Adipocyte (in vitro differentiated cells): ENCODE measurements around the gene GPR143.
A peak's percentile ranks its signal among the peaks of the same experiment; 100 is the strongest.
"Not testable (repeated sequence)": the region's sequence is repeated elsewhere in the genome, so short reads cannot be mapped to it uniquely, and the experiment has no call there.

Experiments
- DNase-seq: peaks from one replicate; pipeline ENCODE4 v3.0.0-alpha.2; 2015; ENCODE audit warnings: low read depth
- H3K27me3 ChIP-seq: replicated peaks from 2 replicates; pipeline ENCODE4 v1.7.0; 2013; ENCODE audit warnings: mild to moderate bottlenecking, low read length, moderate library complexity; ENCODE audit not compliant: control insufficient read depth, insufficient read depth
- H3K36me3 ChIP-seq: 2 replicates; pipeline ENCODE4 v1.7.0; 2013; ENCODE audit warnings: low read length, mild to moderate bottlenecking, moderate library complexity; ENCODE audit not compliant: control insufficient read depth, insufficient read depth, severe bottlenecking
- H3K4me1 ChIP-seq: 2 replicates; pipeline ENCODE4 v1.7.0; 2013; ENCODE audit warnings: mild to moderate bottlenecking, low read length, moderate library complexity; ENCODE audit not compliant: control insufficient read depth, insufficient read depth
- H3K4me3 ChIP-seq: 2 replicates; pipeline ENCODE4 v1.7.0; 2013; ENCODE audit warnings: mild to moderate bottlenecking, low read length, moderate library complexity
- H3K9ac ChIP-seq: 2 replicates; pipeline ENCODE4 v1.7.0; 2013; ENCODE audit warnings: mild to moderate bottlenecking, low read length, moderate library complexity
- H3K9me3 ChIP-seq: 2 replicates; pipeline ENCODE4 v1.7.0; 2013; ENCODE audit warnings: mild to moderate bottlenecking, low read length, moderate library complexity; ENCODE audit not compliant: control insufficient read depth

Gene GPR143

DNA sequence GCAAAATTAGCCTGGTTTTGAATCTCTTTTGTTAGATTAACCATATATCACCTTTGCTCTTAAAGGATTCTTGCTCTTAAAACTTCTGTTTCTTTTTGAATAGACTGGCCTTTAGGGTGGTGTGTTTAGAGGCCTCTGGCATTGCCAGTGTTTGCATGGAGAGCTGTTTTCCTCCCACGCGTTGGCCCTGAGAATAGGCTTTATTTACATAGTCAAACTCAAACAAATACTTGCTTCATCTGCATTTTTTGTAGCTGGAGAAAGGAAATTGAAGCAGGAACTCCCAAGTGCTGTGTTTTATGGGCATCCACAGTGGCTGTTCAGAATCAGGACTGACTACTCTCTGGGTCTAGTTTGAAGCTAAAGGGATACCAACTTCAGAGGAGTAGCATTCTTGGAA is 23.3 kb upstream of the GPR143 start:
- Histone ChIP-seq H3K4me1 (no peaks in the 10 kb centered on the region), H3K9me3 (peaks cover 6% of the 10 kb centered on the region), H3K4me3 (no peak overlapping the region), H3K36me3 (no peaks in the 10 kb centered on the region), H3K9ac (no peak overlapping the region), H3K27me3 (peaks cover 38% of the 10 kb centered on the region)
- DNase-seq = peak; percentile 27

DNA sequence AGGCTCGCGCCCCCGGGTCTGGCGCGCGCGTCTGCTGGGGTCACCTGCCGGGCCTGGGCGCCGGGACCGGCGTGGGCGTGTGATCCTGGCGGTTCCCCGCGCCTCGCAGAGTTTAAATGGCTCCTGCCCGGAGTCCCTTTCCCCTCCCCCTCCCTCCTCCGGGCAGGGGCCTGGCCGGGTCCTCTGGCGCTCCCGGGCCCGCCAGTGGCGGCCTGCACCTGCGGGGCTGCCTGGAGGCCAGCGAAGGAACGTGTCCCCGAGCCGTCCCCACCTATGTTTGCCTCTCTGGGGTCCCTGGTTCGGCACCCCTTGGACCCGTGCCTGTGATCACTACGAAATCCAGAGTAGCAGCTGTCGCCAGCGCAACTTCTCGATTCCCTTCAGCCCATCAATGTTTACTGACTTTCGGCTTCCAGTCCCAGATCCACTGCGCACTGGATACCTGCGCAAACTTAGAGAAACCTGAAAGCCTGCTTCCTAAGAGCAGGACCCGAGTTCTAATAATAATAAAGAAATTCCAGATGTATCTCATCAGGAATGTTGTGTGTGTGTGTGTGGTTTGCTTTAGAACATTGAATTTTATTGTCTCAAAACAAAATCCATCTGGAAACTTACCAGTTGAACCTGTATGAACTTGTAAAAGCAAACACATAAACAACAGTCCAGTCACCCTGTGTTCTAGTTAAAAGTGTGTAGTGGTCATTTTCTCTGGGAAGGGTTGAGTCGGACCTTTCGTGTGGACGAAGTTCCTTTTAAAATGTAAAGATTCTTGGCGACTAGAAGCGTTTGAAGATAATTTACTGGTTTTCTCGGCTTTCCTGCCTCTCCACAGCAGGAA is 21.4 kb upstream of the GPR143 start:
- no peak for DNase-seq
- no peak overlapping the region for H3K9ac ChIP-seq
- H3K27me3 ChIP-seq = peaks cover 45% of the 10 kb centered on the region
- no peak overlapping the region for H3K4me3 ChIP-seq
- no peaks in the 10 kb centered on the region for H3K36me3 ChIP-seq
- no peaks in the 10 kb centered on the region for H3K4me1 ChIP-seq
- peaks cover 6% of the 10 kb centered on the region for H3K9me3 ChIP-seq

DNA sequence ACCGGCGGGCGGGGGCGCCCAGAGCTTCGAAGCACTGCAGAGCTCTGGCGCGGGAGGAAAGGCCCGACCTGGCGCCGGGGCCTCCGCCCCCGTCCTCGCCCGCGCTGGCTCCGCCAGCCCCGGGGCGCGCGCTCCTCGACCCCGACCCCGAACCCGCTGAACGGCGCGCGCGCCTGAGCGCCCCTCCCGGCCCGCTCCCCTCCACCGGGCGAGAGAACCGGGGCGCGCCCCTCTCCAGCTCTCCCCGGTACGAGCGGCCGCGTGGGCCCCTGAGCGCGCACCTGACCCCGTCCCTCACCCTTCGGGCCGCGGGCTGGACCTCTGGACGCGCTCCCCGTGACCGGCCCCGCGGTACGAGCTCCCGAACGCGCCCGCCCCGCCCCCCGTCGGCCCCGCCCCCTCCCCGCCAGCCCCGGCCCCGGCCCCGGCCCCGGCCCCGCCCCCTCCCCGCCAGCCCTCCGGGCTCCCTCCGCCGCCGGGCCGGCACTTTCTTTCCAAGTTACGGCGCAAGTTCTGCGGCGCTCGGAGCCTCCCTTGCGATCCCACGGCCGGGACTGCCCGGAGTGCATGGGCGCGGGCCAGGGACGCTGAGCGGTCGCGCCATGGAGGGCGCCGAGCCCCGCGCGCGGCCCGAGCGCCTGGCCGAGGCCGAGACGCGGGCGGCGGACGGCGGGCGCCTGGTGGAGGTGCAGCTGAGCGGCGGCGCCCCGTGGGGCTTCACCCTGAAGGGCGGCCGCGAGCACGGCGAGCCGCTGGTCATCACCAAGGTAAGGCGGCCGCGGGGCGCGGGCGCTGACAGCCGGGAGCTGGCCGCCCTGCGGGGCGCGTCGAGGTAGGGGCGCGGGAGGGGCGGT is 20.5 kb upstream of the GPR143 start, which contains the start of gene SHROOM2:
Gene SHROOM2, plus strand, starts transcription at position 486 of the 854 bp plus-strand sequence. Its CDS starts 117 bp downstream, at position 603.
- Histone ChIP-seq H3K36me3 (no peaks in the 10 kb centered on the region), H3K9me3 (peaks cover 6% of the 10 kb centered on the region), H3K4me1 (no peaks in the 10 kb centered on the region), H3K9ac (no peak within 1 kb of the TSS), H3K27me3 (peaks cover 45% of the 10 kb centered on the region), H3K4me3 (no peak within 1 kb of the TSS)
- peak; percentile 34 for DNase-seq

DNA sequence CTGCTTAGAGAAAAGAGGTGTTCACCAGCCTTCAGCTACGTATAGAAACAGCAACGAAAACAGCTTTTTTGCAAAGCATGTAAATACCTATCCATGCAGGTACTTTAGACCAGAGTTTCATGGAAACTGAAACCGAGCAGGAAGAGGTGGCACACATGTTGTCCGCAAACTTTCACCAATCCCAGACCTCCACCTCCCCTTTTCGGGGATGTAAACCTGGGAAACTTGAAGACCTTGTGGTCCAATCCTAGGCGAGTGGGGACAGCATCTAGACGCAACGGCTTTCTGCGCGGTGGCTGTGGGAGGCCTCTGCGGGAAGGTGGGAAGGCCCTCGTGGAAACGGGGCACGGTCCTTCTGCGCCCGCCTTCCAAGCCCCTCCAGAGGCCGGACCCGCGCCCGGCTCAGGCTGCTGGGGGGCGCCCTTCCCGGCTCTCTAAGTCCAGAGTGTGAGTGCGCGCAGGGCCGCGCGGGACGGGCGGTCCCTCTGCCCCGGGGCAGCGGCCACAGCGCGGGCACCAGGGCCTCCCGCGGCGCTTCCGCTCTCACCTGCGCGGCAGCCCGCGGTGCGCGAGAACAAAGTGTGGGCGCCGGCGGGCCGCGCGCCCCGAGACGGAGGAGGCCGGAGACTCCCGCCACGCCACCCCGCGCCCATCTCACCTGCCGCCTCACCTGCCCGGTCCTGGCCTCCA is 19.8 kb upstream of the GPR143 start:
- Histone ChIP-seq H3K36me3 (no peaks in the 10 kb centered on the region), H3K9me3 (peaks cover 6% of the 10 kb centered on the region), H3K27me3 (peaks cover 41% of the 10 kb centered on the region), H3K4me3 (no peak overlapping the region), H3K4me1 (no peaks in the 10 kb centered on the region), H3K9ac (no peak overlapping the region)
- no peak for DNase-seq

DNA sequence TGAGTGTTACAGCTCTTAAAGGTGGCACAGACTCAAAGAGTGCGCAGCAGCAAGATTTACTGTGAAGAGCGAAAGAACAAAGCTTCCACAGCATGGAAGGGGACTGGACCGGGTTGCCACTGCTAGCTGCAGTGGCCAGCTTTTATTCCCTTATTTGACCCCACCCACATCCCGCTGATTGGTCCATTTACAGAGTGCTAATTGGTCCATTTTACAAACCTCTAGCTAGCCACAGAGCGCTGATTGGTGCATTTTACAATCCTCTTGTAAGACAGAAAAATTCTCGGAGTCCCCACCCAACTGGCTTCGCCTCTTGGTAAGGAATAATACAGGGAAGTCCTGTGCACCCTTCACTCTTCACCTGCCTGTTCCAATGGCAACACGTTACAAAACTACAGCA is 18.7 kb upstream of the GPR143 start:
- Histone ChIP-seq H3K4me3 (no peak overlapping the region), H3K27me3 (peaks cover 40% of the 10 kb centered on the region), H3K4me1 (no peaks in the 10 kb centered on the region), H3K9me3 (peaks cover 6% of the 10 kb centered on the region), H3K36me3 (no peaks in the 10 kb centered on the region), H3K9ac (no peak overlapping the region)
- DNase-seq = no peak

DNA sequence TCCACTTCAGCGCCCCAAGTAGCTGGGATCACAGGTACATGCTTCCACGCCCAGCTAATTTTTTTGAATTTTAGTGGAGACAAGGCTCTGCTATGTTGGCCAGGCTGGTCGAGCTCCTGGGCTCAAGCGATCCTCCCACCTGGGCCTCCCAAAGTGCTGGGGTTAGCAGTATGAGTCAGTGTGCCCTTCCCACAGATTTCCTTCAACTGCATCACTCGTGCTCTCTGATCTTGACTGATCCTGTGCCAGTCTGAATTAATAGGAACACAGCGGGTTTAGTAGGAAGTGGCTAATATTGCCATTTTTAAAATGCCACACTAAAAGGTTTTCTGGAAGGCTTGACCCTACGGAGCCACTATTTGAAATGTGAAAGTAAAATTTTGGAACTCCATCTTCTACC is 16.3 kb upstream of the GPR143 start:
- Histone ChIP-seq H3K36me3 (no peaks in the 10 kb centered on the region), H3K9me3 (peaks cover 6% of the 10 kb centered on the region), H3K4me1 (no peaks in the 10 kb centered on the region), H3K9ac (no peak overlapping the region), H3K4me3 (no peak overlapping the region), H3K27me3 (peaks cover 20% of the 10 kb centered on the region)
- no peak for DNase-seq

DNA sequence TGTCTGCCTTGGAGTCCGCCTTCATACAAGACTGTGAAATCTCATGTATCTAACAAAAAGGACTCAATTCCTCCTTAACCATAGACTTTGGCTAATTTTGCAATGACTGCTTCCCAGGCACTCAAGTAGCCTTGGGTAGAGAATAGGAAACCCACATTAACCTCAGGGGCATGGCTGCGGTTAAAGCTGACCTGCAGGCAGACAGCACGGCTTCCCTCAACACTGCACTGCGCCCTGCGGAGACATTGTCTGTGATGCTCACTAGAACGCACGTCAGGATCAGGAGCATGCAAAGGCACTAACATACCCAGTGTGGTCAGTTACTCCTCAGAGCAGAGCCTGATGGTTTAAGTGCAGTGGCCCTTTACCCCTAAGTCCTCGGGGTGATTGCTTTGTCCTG is 10.3 kb upstream of the GPR143 start:
- Histone ChIP-seq H3K27me3 (peaks cover 7% of the 10 kb centered on the region), H3K4me3 (no peak overlapping the region), H3K9me3 (no peaks in the 10 kb centered on the region), H3K4me1 (no peaks in the 10 kb centered on the region), H3K9ac (no peak overlapping the region), H3K36me3 (no peaks in the 10 kb centered on the region)
- no peak for DNase-seq

DNA sequence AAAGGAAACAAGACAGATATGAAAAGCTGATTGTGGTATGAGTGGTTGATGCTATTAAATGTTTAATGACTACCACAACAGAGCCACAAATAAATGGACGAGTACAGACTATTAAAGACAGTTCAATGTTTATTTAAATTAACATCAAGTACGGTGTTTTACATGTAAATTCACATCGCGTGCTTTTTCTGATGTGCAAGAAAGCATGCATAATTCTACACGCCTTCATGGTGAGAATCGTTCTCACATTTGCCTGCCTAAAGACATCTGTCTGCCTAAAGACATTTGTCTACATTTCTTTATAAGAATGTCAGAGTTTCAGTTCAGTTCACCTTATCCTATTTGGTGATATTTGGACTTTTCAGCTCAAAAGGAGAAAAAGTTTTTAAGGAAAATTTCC is 7.3 kb upstream of the GPR143 start:
- Histone ChIP-seq H3K27me3 (peaks cover 8% of the 10 kb centered on the region), H3K36me3 (no peaks in the 10 kb centered on the region), H3K9ac (no peak overlapping the region), H3K9me3 (no peaks in the 10 kb centered on the region), H3K4me1 (no peaks in the 10 kb centered on the region), H3K4me3 (no peak overlapping the region)
- no peak for DNase-seq

DNA sequence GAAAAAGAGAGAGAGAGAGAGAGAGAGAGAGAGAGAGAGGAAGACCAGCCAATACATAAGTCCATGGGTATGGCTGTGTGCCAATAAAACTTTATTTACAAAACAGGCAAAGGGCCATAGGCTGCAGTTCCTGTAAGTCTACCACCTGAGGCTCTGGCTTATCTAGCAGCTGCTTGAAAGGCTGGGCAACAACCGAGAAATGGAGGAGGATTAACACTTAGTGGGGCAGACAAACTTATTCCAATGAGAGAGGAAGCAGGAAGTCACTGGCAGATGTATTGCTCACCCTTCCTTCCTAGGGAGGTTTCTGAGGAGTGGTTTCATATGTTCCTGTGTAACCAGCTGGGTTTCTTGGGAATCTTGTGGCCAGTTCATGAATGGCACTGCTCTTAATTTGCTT is 4.7 kb upstream of the GPR143 start:
- no peaks in the 10 kb centered on the region for H3K4me1 ChIP-seq
- peaks cover 17% of the 10 kb centered on the region for H3K27me3 ChIP-seq
- H3K9me3 ChIP-seq = no peaks in the 10 kb centered on the region
- no peak overlapping the region for H3K4me3 ChIP-seq
- DNase-seq = no peak
- H3K36me3 ChIP-seq = no peaks in the 10 kb centered on the region
- H3K9ac ChIP-seq = no peak overlapping the region

DNA sequence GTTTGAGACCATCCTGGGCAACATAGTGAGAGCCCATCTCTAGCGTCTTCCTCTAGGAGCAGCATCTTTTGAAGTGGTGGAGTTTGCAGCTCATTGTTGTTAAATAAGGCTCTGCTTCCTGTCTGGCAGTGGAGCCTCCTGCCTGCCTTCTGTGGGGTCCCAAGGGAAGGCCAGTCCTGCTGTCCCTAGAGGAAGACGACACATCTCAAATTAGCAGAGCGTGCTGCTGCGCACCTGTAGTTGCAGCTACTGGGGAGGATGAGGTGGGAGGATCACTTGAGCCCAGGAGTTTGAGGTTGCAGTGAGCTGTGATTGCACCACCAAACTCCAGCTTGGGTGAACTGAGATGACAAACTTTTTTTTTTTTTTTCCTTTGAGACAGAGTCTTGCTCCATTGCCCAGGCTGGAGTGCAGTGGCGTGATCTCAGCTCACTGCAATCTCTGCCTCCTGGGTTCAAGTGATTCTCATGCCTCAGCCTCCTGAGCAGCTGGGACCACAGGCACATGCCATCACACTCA is 2.7 kb upstream of the GPR143 start:
- not testable (repeated sequence) for H3K4me1 ChIP-seq, H3K36me3 ChIP-seq, H3K4me3 ChIP-seq, H3K9ac ChIP-seq, DNase-seq, H3K9me3 ChIP-seq
- peaks cover 17% of the 10 kb centered on the region for H3K27me3 ChIP-seq

DNA sequence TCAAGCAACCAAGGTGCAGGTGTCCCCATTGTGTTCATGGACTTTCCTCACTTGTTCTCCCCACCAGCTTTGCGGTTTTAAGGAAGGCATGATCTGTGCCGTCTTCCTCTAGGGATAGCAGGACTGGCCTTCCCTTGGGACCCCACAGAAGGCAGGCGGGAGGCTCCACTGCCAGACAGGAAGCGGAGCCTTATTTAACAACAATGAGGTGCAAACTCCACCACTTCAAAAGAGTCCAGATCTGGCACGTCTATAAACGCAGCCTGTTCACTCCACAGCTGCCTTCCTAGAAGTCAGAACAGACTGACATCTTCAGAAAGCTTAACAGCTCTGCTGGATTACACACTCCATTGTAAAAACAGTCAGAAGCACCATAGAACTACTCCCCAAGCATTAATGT is 1.7 kb upstream of the GPR143 start:
- Histone ChIP-seq H3K36me3 (no peaks in the 10 kb centered on the region), H3K9ac (no peak overlapping the region), H3K4me1 (no peaks in the 10 kb centered on the region), H3K4me3 (no peak overlapping the region), H3K27me3 (peaks cover 17% of the 10 kb centered on the region), H3K9me3 (no peaks in the 10 kb centered on the region)
- DNase-seq = no peak
